MM.1S (cell line): Measurements from ENCODE around the gene DOC2A.
"Not testable (repeated sequence)": the region's sequence is repeated elsewhere in the genome, so short reads cannot be mapped to it uniquely, and the experiment has no call there.

Experiments used
- DNase-seq: peaks from one replicate; pipeline ENCODE4 v3.0.0-alpha.2; 2015
- H2AFZ ChIP-seq: fragments of 300-600 bp; sonication (generic); 2 replicates; pipeline ENCODE4 v1.6.0; 2016; ENCODE audit warnings: antibody characterized with exemption, low read length
- H3F3A ChIP-seq: fragments of 300-600 bp; sonication (generic); 2 replicates; pipeline ENCODE4 v1.6.1; 2016; ENCODE audit warnings: mild to moderate bottlenecking, antibody characterized with exemption, low read length, moderate library complexity, mixed read lengths; ENCODE audit not compliant: insufficient read depth
- H3K27ac ChIP-seq: fragments of 300-600 bp; sonication (generic); 2 replicates; pipeline ENCODE4 v1.5.1; 2016; ENCODE audit warnings: mild to moderate bottlenecking, low read length
- H3K27me3 ChIP-seq: fragments of 300-600 bp; sonication (generic); replicated peaks from 2 replicates; pipeline ENCODE4 v1.6.0; 2016; ENCODE audit warnings: low read length; ENCODE audit not compliant: insufficient read depth
- H3K36me3 ChIP-seq: fragments of 300-600 bp; sonication (generic); replicated peaks from 2 replicates; pipeline ENCODE4 v1.6.1; 2016; ENCODE audit warnings: mild to moderate bottlenecking, low read length, mixed read lengths; ENCODE audit not compliant: insufficient read depth
- H3K4me1 ChIP-seq: fragments of 300-600 bp; sonication (generic); 2 replicates; pipeline ENCODE4 v1.6.1; 2016; ENCODE audit warnings: low read length, mixed read lengths
- H3K4me2 ChIP-seq: fragments of 300-600 bp; sonication (generic); 2 replicates; pipeline ENCODE4 v1.6.0; 2016; ENCODE audit warnings: low read depth, low read length
- H3K4me3 ChIP-seq: fragments of 300-600 bp; sonication (generic); 2 replicates; pipeline ENCODE4 v1.5.1; 2016; ENCODE audit warnings: low read length, mixed read lengths
- H3K79me2 ChIP-seq: fragments of 300-600 bp; sonication (generic); 2 replicates; pipeline ENCODE4 v1.6.1; 2016; ENCODE audit warnings: mixed run types, low read length, mixed read lengths
- H3K9ac ChIP-seq: fragments of 300-600 bp; sonication (generic); 2 replicates; pipeline ENCODE4 v1.6.1; 2016; ENCODE audit warnings: low read length, mixed read lengths
- H3K9me2 ChIP-seq: fragments of 300-600 bp; sonication (generic); replicated peaks from 2 replicates; pipeline ENCODE4 v1.6.1; 2016; ENCODE audit warnings: mild to moderate bottlenecking, low read length, mixed read lengths; ENCODE audit not compliant: insufficient read depth
- H3K9me3 ChIP-seq: fragments of 300-600 bp; sonication (generic); replicated peaks from 2 replicates; pipeline ENCODE4 v1.6.1; 2016; ENCODE audit warnings: mild to moderate bottlenecking, low read length, mixed read lengths; ENCODE audit not compliant: insufficient read depth
- H4K20me1 ChIP-seq: fragments of 300-600 bp; sonication (generic); 2 replicates; pipeline ENCODE4 v1.6.1; 2016; ENCODE audit warnings: mild to moderate bottlenecking, low read length, moderate library complexity, mixed read lengths; ENCODE audit not compliant: insufficient read depth
- CTCF ChIP-seq: fragments of 300-600 bp; sonication (generic); IDR thresholded peaks from 2 replicates; pipeline ENCODE4 v1.5.1; 2016; ENCODE audit warnings: antibody characterized with exemption, low read length, mixed read lengths
- EZH2 ChIP-seq: fragments of 300-600 bp; sonication (generic); optimal IDR thresholded peaks from 2 replicates; pipeline ENCODE3; 2017; ENCODE audit warnings: low read depth, mild to moderate bottlenecking, antibody characterized with exemption, low read length, mixed read lengths
- EZH2phosphoT487 ChIP-seq: fragments of 300-600 bp; sonication (generic); IDR thresholded peaks from 2 replicates; pipeline ENCODE4 v1.6.1; 2018; ENCODE audit warnings: antibody characterized with exemption, low read length

The DOC2A gene

GRCh38 chr16:30041841-30042240, 31.0 kb upstream of the DOC2A start:
- peak; percentile 49 for DNase-seq
- Histone ChIP-seq H3K4me1 (no peaks in the 10 kb centered on the region), H3K36me3 (no peaks in the 10 kb centered on the region), H2AFZ (no peak overlapping the region), H3K79me2 (no peaks in the 10 kb centered on the region), H3K9me3 (no peaks in the 10 kb centered on the region), H3F3A (no peaks in the 10 kb centered on the region), H3K9ac (no peak overlapping the region), H3K4me3 (no peak overlapping the region), H3K27ac (no peak overlapping the region), H4K20me1 (no peaks in the 10 kb centered on the region), H3K9me2 (no peaks in the 10 kb centered on the region), H3K4me2 (no peak overlapping the region), H3K27me3 (no peaks in the 10 kb centered on the region)
- TF ChIP-seq EZH2phosphoT487 (no peak), CTCF (peak; percentile 32), EZH2 (no peak)

GRCh38 chr16:30040690-30041089, 29.9 kb upstream of the DOC2A start:
- not testable (repeated sequence) for DNase-seq, H3K27me3 ChIP-seq, H3K79me2 ChIP-seq, H3K36me3 ChIP-seq, H3K9me2 ChIP-seq, H3K27ac ChIP-seq, H3K9ac ChIP-seq, H4K20me1 ChIP-seq, H3K4me2 ChIP-seq, H3K9me3 ChIP-seq, H3F3A ChIP-seq, H3K4me3 ChIP-seq, H2AFZ ChIP-seq, H3K4me1 ChIP-seq

GRCh38 chr16:30040221-30040620, 29.4 kb upstream of the DOC2A start:
- no peak overlapping the region for H3K9ac ChIP-seq
- H3K9me2 ChIP-seq: no peaks in the 10 kb centered on the region
- no peak for DNase-seq
- H3K27ac ChIP-seq: no peak overlapping the region
- H3K4me2 ChIP-seq: no peak overlapping the region
- no peaks in the 10 kb centered on the region for H3K9me3 ChIP-seq
- no peaks in the 10 kb centered on the region for H3K36me3 ChIP-seq
- H3F3A ChIP-seq: no peaks in the 10 kb centered on the region
- H3K79me2 ChIP-seq: no peaks in the 10 kb centered on the region
- H4K20me1 ChIP-seq: no peaks in the 10 kb centered on the region
- no peaks in the 10 kb centered on the region for H3K27me3 ChIP-seq
- no peak overlapping the region for H3K4me3 ChIP-seq
- H3K4me1 ChIP-seq: no peaks in the 10 kb centered on the region
- H2AFZ ChIP-seq: no peak overlapping the region
- TF ChIP-seq EZH2 (no peak), EZH2phosphoT487 (no peak), CTCF (no peak)

- no peaks in the 10 kb centered on the region for H3K36me3 ChIP-seq
- H3F3A ChIP-seq: no peaks in the 10 kb centered on the region
- no peak overlapping the region for H3K9ac ChIP-seq
- no peak overlapping the region for H3K27ac ChIP-seq
- H3K79me2 ChIP-seq: no peaks in the 10 kb centered on the region
- peaks cover 44% of the 10 kb centered on the region for H3K27me3 ChIP-seq
- no peak for DNase-seq
- H3K4me2 ChIP-seq: no peak overlapping the region
- H3K4me3 ChIP-seq: no peak overlapping the region
- no peaks in the 10 kb centered on the region for H3K9me2 ChIP-seq
- no peak overlapping the region for H2AFZ ChIP-seq
- TF ChIP-seq EZH2phosphoT487: no peak
- no peaks in the 10 kb centered on the region for H4K20me1 ChIP-seq
- H3K9me3 ChIP-seq: no peaks in the 10 kb centered on the region
- no peaks in the 10 kb centered on the region for H3K4me1 ChIP-seq
These were observed 22.4 kb upstream of the DOC2A start for GRCh38 chr16:30033270-30033669.
